ENCODE data around the gene SFPQ.
A peak's percentile ranks its signal among the peaks of the same experiment; 100 is the strongest.
"Not testable (repeated sequence)": the region's sequence is repeated elsewhere in the genome, so short reads cannot be mapped to it uniquely, and the experiment has no call there.

Gene SFPQ

GRCh38 chr1:35192853-35193664 lies at the start of gene SFPQ:
Gene SFPQ (minus strand): TSS chr1:35193145. CDS start chr1:35193049, 96 bp downstream.
- peak; percentile 99 for DNase-seq

- not testable (repeated sequence) for DNase-seq
These were observed 43.8 kb upstream of the SFPQ start for GRCh38 chr1:35236772-35237171.

- DNase-seq = no peak
These were observed 38.3 kb upstream of the SFPQ start for GRCh38 chr1:35231287-35231686.

GRCh38 chr1:35229587-35230360 lies 36.8 kb upstream of the SFPQ start:
- DNase-seq = no peak

GRCh38 chr1:35226546-35226945 lies 33.6 kb upstream of the SFPQ start:
- no peak for DNase-seq

GRCh38 chr1:35223084-35223630 lies 30.2 kb upstream of the SFPQ start:
- no peak for DNase-seq

- DNase-seq = no peak
These were observed 29.6 kb upstream of the SFPQ start for GRCh38 chr1:35222322-35223083.

- no peak for DNase-seq
These were observed 28.0 kb upstream of the SFPQ start for GRCh38 chr1:35220976-35221375.

GRCh38 chr1:35215346-35215745 lies 22.4 kb upstream of the SFPQ start:
- no peak for DNase-seq

- no peak for DNase-seq
These were observed 18.1 kb upstream of the SFPQ start for GRCh38 chr1:35211120-35211414.

- DNase-seq = no peak
These were observed 17.6 kb upstream of the SFPQ start for GRCh38 chr1:35210321-35211119.

GRCh38 chr1:35203295-35203694 lies 10.3 kb upstream of the SFPQ start:
- DNase-seq = no peak

GRCh38 chr1:35202048-35202719 lies 9.2 kb upstream of the SFPQ start:
- peak; percentile 86 for DNase-seq

- DNase-seq = no peak
These were observed 8.7 kb upstream of the SFPQ start for GRCh38 chr1:35201631-35202030.

- peak; percentile 79 for DNase-seq
These were observed 691 bp downstream of the SFPQ start for GRCh38 chr1:35192056-35192852.

- no peak for DNase-seq
These were observed 1.4 kb downstream of the SFPQ start for GRCh38 chr1:35191429-35192055.

- no peak for DNase-seq
These were observed 2.2 kb downstream of the SFPQ start for GRCh38 chr1:35190784-35191183.

GRCh38 chr1:35188578-35189392 lies 4.2 kb downstream of the SFPQ start:
- DNase-seq = no peak

GRCh38 chr1:35187816-35188342 lies 5.1 kb downstream of the SFPQ start:
- no peak for DNase-seq
